SK-MEL-5 (cell line): ENCODE results near the gene FAN1. TPM values are rescaled to one million over a fixed set of nuclear protein-coding genes. Genes with fewer than 3 reads are reported as not detected.

ENCODE experiments used
- DNase-seq: peaks from one replicate; pipeline ENCODE4 v3.0.0-alpha.2; 2016; ENCODE audit warnings: low read depth, low spot score
- in situ Hi-C: cut with HindIII; loops from 2 replicates; pipeline ENCODE4 v1.10.0; 2016; ENCODE audit warnings: low sequenced_read_pairs, high pct_unique_total_duplicates, low pct_unique_long_range_greater_than_20kb
- small RNA-seq, 2 experiments: library from RNA; depleted of rRNA; stranded (forward); fragments of <200 nt; gene quantifications; one replicate each; pipeline ENCODE3, GENCODE V24; 2014
- total RNA-seq: library from RNA; depleted of rRNA; stranded (reverse); fragments of >200 nt; shearing (Covaris generic); gene quantifications from 2 replicates; pipeline ENCODE4 v1.2.3, GENCODE V29; 2014; rRNA removed

The FAN1 gene
- total RNA-seq, 1 experiment from 2014 or later, result 13.5 TPM

DNA sequence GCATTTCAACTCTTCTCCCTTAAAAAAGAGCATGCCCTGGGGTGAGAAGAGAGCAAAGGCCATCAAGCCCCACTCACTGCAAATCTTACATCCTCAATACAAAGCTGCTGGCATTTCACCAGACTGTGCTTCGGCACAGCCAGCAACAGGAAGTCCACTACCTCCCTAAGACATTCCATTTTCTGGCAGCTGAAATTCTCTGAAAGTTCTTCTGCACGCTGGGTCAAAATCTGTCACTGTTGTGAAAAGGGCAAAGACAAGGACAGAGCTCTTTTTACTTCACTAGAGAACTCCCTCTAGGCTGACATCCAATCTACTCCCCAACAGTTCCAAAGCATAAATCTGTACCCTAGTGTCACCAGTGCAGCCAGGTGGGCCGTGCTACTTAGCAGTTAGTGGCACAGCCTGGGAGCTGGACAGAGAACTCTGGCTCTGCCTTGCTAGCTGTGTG lies 81.4 kb downstream of the FAN1 start:
- DNase-seq, result peak; percentile 43
- in situ Hi-C loops, result no loop called here

- peak; percentile 52 for DNase-seq
- in situ Hi-C loops, result no loop called here
Observed at GRCh38 chr15:30990036-30990435, 86.3 kb downstream of the FAN1 start.

GRCh38 chr15:30990446-30991254 lies 86.9 kb downstream of the FAN1 start:
- in situ Hi-C loops, result no loop called here

GRCh38 chr15:30991255-30992235 lies 87.8 kb downstream of the FAN1 start, which contains the start of gene MTMR10:
MTMR10 (minus strand) TSS chr15:30991628; CDS start chr15:30991506, 122 bp downstream.
- peak; percentile 78 for DNase-seq
- in situ Hi-C loops, result no loop called here

More at GRCh38 chr15:30990446-30991254, 86.9 kb downstream of the FAN1 start:
- no peak for DNase-seq

- in situ Hi-C loops, result no loop called here
- peak; percentile 25 for DNase-seq
Observed at GRCh38 chr15:30992249-30992864, 88.6 kb downstream of the FAN1 start.

Small RNA genes within 50 kb of the gene (small RNA-seq; reads per million reads assigned to genes)
- gene RNU6-466P, result 0 reads per million in 2 experiments

Other genes starting within 250 kb of the FAN1 start
- 20.8 and 24.2 TPM in 2 replicates for gene MTMR10, start 87.7 kb downstream of the FAN1 start, total RNA-seq
- 105 and 109 TPM in 2 replicates for gene TRPM1, start 197.8 kb downstream of the FAN1 start, total RNA-seq